Measurements from ENCODE around the gene DKK3. TPM values are rescaled to one million over a fixed set of nuclear protein-coding genes. Genes with fewer than 3 reads are reported as not detected.

DKK3 gene
- polyA plus RNA-seq, 3 donors = 4.5 to 20.2 (median 7.8) TPM

GRCh38 chr11:11964774-11965150, 43.7 kb downstream of the DKK3 start:
- H3K27ac ChIP-seq (ENCODE audit: low read depth, low read length) = no peak overlapping the region
- 96 to 99% (median 98%) methylated on average over 5 of the region's 5 CpGs for WGBS, 3 donors

- 74 to 83% (median 78%) methylated on average over 15 of the region's 15 CpGs for WGBS, 3 donors
- no peak overlapping the region for H3K27ac ChIP-seq (ENCODE audit: low read depth, low read length)
These were observed 44.3 kb downstream of the DKK3 start for GRCh38 chr11:11963842-11964773.

GRCh38 chr11:11963067-11963466, 45.4 kb downstream of the DKK3 start:
- 80 to 88% (median 87%) methylated on average over 7 of the region's 7 CpGs for WGBS, 3 donors

GRCh38 chr11:11961399-11962028, 46.9 kb downstream of the DKK3 start:
- WGBS, 3 donors = 78 to 92% (median 90%) methylated on average over 3 of the region's 3 CpGs
- no peak overlapping the region for H3K27ac ChIP-seq (ENCODE audit: low read depth, low read length)

More at GRCh38 chr11:11963067-11963466, 45.4 kb downstream of the DKK3 start:
- no peak overlapping the region for H3K27ac ChIP-seq (ENCODE audit: low read depth, low read length)

- WGBS, 3 donors = 83 to 91% (median 87%) methylated on average over 1 of the region's 1 CpG
- H3K27ac ChIP-seq (ENCODE audit: low read depth, low read length) = no peak overlapping the region
These were observed 47.7 kb downstream of the DKK3 start for GRCh38 chr11:11960687-11961086.

- H3K27ac ChIP-seq (ENCODE audit: low read depth, low read length) = no peak overlapping the region
These were observed 48.8 kb downstream of the DKK3 start for GRCh38 chr11:11959601-11960000.

GRCh38 chr11:11958403-11959231, 49.8 kb downstream of the DKK3 start:
- no peak overlapping the region for H3K27ac ChIP-seq (ENCODE audit: low read depth, low read length)
- 86 to 91% (median 89%) methylated on average over 11 of the region's 11 CpGs for WGBS, 3 donors

GRCh38 chr11:11956006-11956405, 52.4 kb downstream of the DKK3 start:
- H3K27ac ChIP-seq (ENCODE audit: low read depth, low read length) = no peak overlapping the region
- WGBS, 3 donors = 92 to 98% (median 96%) methylated on average over 5 of the region's 5 CpGs

GRCh38 chr11:11952036-11952435, 56.4 kb downstream of the DKK3 start:
- no peak overlapping the region for H3K27ac ChIP-seq (ENCODE audit: low read depth, low read length)

GRCh38 chr11:11949482-11949881, 58.9 kb downstream of the DKK3 start:
- H3K27ac ChIP-seq (ENCODE audit: low read depth, low read length) = no peak overlapping the region

GRCh38 chr11:11948242-11948947, 60.0 kb downstream of the DKK3 start:
- WGBS, 3 donors = 85 to 95% (median 89%) methylated on average over 2 of the region's 2 CpGs
- no peak overlapping the region for H3K27ac ChIP-seq (ENCODE audit: low read depth, low read length)

GRCh38 chr11:11947825-11948224, 60.6 kb downstream of the DKK3 start:
- 62 to 97% (median 93%) methylated on average over 4 of the region's 4 CpGs for WGBS, 3 donors
- no peak overlapping the region for H3K27ac ChIP-seq (ENCODE audit: low read depth, low read length)

- 97 to 98% (median 98%) methylated on average over 2 of the region's 2 CpGs for whole genome bisulfite sequencing, 3 donors
- no peak overlapping the region for H3K27ac ChIP-seq (ENCODE audit: low read depth, low read length)
These were observed 61.5 kb downstream of the DKK3 start for GRCh38 chr11:11946878-11947277.

GRCh38 chr11:11946180-11946579, 62.2 kb downstream of the DKK3 start:
- 76 to 90% (median 83%) methylated on average over 2 of the region's 2 CpGs for WGBS, 3 donors
- H3K27ac ChIP-seq (ENCODE audit: low read depth, low read length) = no peak overlapping the region

- WGBS, 3 donors = 71 to 81% (median 71%) methylated on average over 5 of the region's 5 CpGs
- no peak overlapping the region for H3K27ac ChIP-seq (ENCODE audit: low read depth, low read length)
These were observed 64.0 kb downstream of the DKK3 start for GRCh38 chr11:11944444-11944843.

GRCh38 chr11:11942668-11943067, 65.8 kb downstream of the DKK3 start:
- H3K27ac ChIP-seq (ENCODE audit: low read depth, low read length) = no peak overlapping the region
- WGBS, 3 donors = 89 to 94% (median 91%) methylated on average over 3 of the region's 3 CpGs

- no peak overlapping the region for H3K27ac ChIP-seq (ENCODE audit: low read depth, low read length)
These were observed 67.9 kb downstream of the DKK3 start for GRCh38 chr11:11940551-11940950.

- WGBS, 3 donors = 96 to 98% (median 96%) methylated on average over 1 of the region's 1 CpG
- no peak overlapping the region for H3K27ac ChIP-seq (ENCODE audit: low read depth, low read length)
These were observed 70.5 kb downstream of the DKK3 start for GRCh38 chr11:11937957-11938356.

GRCh38 chr11:11937433-11937832, 71.0 kb downstream of the DKK3 start:
- WGBS, 3 donors = 75 to 85% (median 79%) methylated on average over 3 of the region's 3 CpGs
- no peak overlapping the region for H3K27ac ChIP-seq (ENCODE audit: low read depth, low read length)

Measured in adipose tissue (tissue), 3 donors.